IPS DF 4.7 (cell line): ENCODE measurements around the gene KRT2.

ENCODE experiments used
- DNase-seq: peaks from one replicate; pipeline ENCODE4 v3.0.0-alpha.2; 2013; ENCODE audit warnings: low spot score; ENCODE audit errors: extremely low read depth

The KRT2 gene

DNA sequence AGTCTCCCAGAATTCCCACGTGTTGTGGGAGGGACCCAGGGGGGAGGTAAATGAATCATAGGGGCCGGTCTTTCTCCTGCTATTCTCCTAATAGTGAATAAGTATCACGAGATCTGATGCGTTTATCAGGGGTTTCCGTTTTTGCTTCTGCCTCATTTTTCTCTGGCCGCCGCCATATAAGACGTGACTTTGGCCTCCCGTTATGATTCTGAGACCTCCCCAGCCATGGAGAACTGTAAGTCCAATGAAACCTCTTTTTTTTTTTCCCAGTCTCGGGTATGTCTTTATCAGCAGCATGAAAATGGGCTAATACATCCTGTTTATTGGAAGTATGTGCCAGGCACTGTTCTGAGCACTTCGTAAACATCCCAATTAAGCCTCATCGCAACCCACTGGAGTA lies 51.5 kb downstream of the KRT2 start:
- no peak for DNase-seq

DNA sequence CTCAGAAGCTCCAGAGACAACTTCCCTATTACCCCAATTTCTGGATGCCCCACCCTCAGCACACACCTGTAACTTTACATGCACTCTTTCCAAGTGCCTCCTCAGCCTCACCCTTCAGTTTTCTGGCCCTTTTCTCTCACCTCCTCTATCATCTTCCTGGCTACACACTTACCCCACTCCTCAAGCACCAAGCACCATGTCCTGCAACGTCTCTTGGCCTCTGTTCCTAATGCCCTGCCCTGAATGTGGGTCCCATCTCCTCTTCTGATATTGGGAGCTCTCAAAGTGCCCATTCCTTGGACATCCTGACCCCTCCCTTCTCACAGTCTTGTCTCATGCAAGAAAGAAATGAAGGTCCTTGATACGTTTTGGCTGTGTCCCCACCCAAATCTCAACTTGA lies 51.9 kb downstream of the KRT2 start:
- no peak for DNase-seq

GRCh38 chr12:52598966-52599365 lies 53.0 kb downstream of the KRT2 start:
- DNase-seq: no peak
